Spinal cord (tissue), 10 donors: ENCODE data around the gene HERC2. TPM values are rescaled to one million over a fixed set of nuclear protein-coding genes. Genes with fewer than 3 reads are reported as not detected.

Source experiments
- DNase-seq, 6 donors: peaks; one replicate each; pipeline versions ENCODE4 v3.0.0 to v3.0.0-alpha.2; 2013 to 2015; ENCODE audit warnings: low spot score in 6 of 6, low read depth in 4 of 6
- H3K27ac ChIP-seq: one replicate; pipeline ENCODE4 v1.5.1; 2013; ENCODE audit warnings: low read depth, low read length, control low read depth
- H3K27me3 ChIP-seq: one replicate; pipeline ENCODE4 v1.6.1; 2013; ENCODE audit warnings: low read length; ENCODE audit not compliant: control insufficient read depth, insufficient read depth
- H3K36me3 ChIP-seq: one replicate; pipeline ENCODE4 v1.6.1; 2013; ENCODE audit warnings: low read length; ENCODE audit not compliant: control insufficient read depth, insufficient read depth
- H3K4me1 ChIP-seq: one replicate; pipeline ENCODE4 v1.6.1; 2013; ENCODE audit warnings: low read length; ENCODE audit not compliant: control insufficient read depth, insufficient read depth
- H3K4me3 ChIP-seq: one replicate; pipeline ENCODE4 v1.5.1; 2013; ENCODE audit warnings: low read depth, low read length, control low read depth
- H3K9me3 ChIP-seq: one replicate; pipeline ENCODE4 v1.6.1; 2013; ENCODE audit warnings: low read length; ENCODE audit not compliant: control insufficient read depth, insufficient read depth
- WGBS: methylation state at CpG from one replicate; pipeline ENCODE4 v1.1.5; 2013; ENCODE audit warnings: missing lambda C conversion rate; ENCODE audit not compliant: insufficient coverage; 5-methylcytosine and 5-hydroxymethylcytosine counted together
- polyA plus RNA-seq, 2 donors: library from polyadenylated mRNA; unstranded; fragments of 120-200 nt; gene quantifications; one replicate each; pipeline ENCODE4 v1.2.1, GENCODE V29; 2013; ENCODE audit not compliant: insufficient read length in 2 of 2
- small RNA-seq: library from RNA; depleted of rRNA; stranded (forward); fragments of <200 nt; gene quantifications from one replicate; pipeline ENCODE3, GENCODE V24; 2014; ENCODE audit warnings: low replicate concordance
- total RNA-seq, 2 donors: library from RNA; depleted of rRNA in 1 of 2; stranded (reverse); fragments of 120-200 nt in 1 of 2; fragments of >200 nt in 1 of 2; gene quantifications; one replicate each; pipeline versions ENCODE4 v1.2.3 to v1.2.4, GENCODE V29; 2013 to 2014
- donor health status: healthy.

HERC2 gene
- total and polyA plus RNA-seq, 4 donors, result 62.9 to 96.2 (median 78.5) TPM

DNA sequence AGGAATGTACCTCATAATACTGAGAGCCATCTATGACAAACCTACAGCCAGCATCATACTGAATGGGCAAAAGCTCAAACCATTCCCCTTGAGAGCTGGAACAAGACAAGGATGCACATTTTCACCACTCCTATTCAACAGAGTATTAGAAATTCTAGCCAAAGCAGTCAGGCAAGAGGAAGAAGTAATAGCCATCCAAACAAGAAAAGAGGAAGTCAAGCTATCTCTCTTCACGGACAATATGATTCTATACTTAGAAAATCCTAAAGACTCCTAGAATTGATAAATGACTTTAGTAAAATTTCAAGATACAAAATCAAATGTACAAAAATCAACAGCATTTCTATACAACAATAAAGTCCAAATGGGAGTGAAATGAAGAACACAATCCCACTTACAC is 253.0 kb downstream of the HERC2 start:
- Histone ChIP-seq H3K27me3 (no peaks in the 10 kb centered on the region), H3K9me3 (no peaks in the 10 kb centered on the region), H3K4me3 (no peak overlapping the region), H3K4me1 (no peaks in the 10 kb centered on the region), H3K27ac (no peak overlapping the region), H3K36me3 (no peaks in the 10 kb centered on the region)
- WGBS, result no CpG with 5 or more reads among the region's 1 CpG
- no peak for DNase-seq

GRCh38 chr15:28066231-28066630 is 255.7 kb downstream of the HERC2 start:
- H3K27me3 ChIP-seq, result no peaks in the 10 kb centered on the region
- no peaks in the 10 kb centered on the region for H3K36me3 ChIP-seq
- H3K4me1 ChIP-seq, result no peaks in the 10 kb centered on the region
- DNase-seq, result peak in 1 of 6 donors; percentile 68
- 29% methylated on average over 1 of the region's 3 CpGs for WGBS
- peaks cover 1% of the 10 kb centered on the region for H3K9me3 ChIP-seq
- H3K27ac ChIP-seq, result no peak overlapping the region
- H3K4me3 ChIP-seq, result no peak overlapping the region

Small RNA genes lying within 50 kb of the gene (small RNA-seq; reads per million reads assigned to genes)
- gene AC091304.5, result not detected

Other genes with a start within 250 kb of the HERC2 start
- gene OCA2, start 222.9 kb downstream of the HERC2 start, total RNA-seq, result 1 to 10 TPM; 3.4 to 7.5 TPM
- gene OCA2, start 222.9 kb downstream of the HERC2 start, polyA plus RNA-seq, result 1 to 10 TPM; 2.6 to 3.1 TPM
- not detected for gene GOLGA6L24, start 35.9 kb upstream of the HERC2 start, total RNA-seq
- not detected for gene GOLGA6L24, start 35.9 kb upstream of the HERC2 start, polyA plus RNA-seq
- gene GOLGA8F, start 56.5 kb upstream of the HERC2 start, total RNA-seq, result under 1 TPM; 0.06 to 0.20 TPM
- gene GOLGA8F, start 56.5 kb upstream of the HERC2 start, polyA plus RNA-seq, result not detected
- gene GOLGA8G, start 210.8 kb upstream of the HERC2 start, total RNA-seq, result not detected
- gene GOLGA8G, start 210.8 kb upstream of the HERC2 start, polyA plus RNA-seq, result under 1 TPM in 1 of 2 donors, not detected in 1; 0.21 TPM
- gene GOLGA6L25, start 231.4 kb upstream of the HERC2 start, total RNA-seq, result not detected
- not detected for gene GOLGA6L25, start 231.4 kb upstream of the HERC2 start, polyA plus RNA-seq